SJSA1 (cell line): ENCODE data around the gene CCT7. TPM values are rescaled to one million over a fixed set of nuclear protein-coding genes. Genes with fewer than 3 reads are reported as not detected.

ENCODE experiments used
- DNase-seq, 2 experiments: peaks; one replicate each; pipeline ENCODE4 v3.0.0-alpha.2; 2015 to 2020; ENCODE audit warnings: low spot score in 2 of 2, low read depth in 1 of 2
- H3K27ac ChIP-seq: fragments of 250-450 bp; sonication (Bioruptor Pico); 2 replicates; pipeline ENCODE4 v1.5.1; 2020; ENCODE audit warnings: mild to moderate bottlenecking, moderate library complexity
- H3K27me3 ChIP-seq: fragments of 250-450 bp; sonication (Bioruptor Pico); replicated peaks from 2 replicates; pipeline ENCODE4 v1.5.1; 2020; ENCODE audit warnings: mild to moderate bottlenecking, moderate library complexity
- H3K36me3 ChIP-seq: fragments of 250-450 bp; sonication (Bioruptor Pico); 2 replicates; pipeline ENCODE4 v1.5.1; 2020; ENCODE audit warnings: mild to moderate bottlenecking
- H3K4me1 ChIP-seq: fragments of 250-450 bp; sonication (Bioruptor Pico); replicated peaks from 2 replicates; pipeline ENCODE4 v1.6.1; 2021; ENCODE audit warnings: mild to moderate bottlenecking
- H3K4me3 ChIP-seq: fragments of 250-450 bp; sonication (Bioruptor Pico); 2 replicates; pipeline ENCODE4 v1.5.1; 2020; ENCODE audit warnings: mild to moderate bottlenecking
- H3K9me3 ChIP-seq: fragments of 250-450 bp; sonication (Bioruptor Pico); replicated peaks from 2 replicates; pipeline ENCODE4 v1.5.1; 2020; ENCODE audit warnings: mild to moderate bottlenecking
- total RNA-seq: library from RNA; depleted of rRNA; stranded (reverse); fragments of >200 nt; shearing (Covaris generic); gene quantifications from 2 replicates; pipeline ENCODE4 v1.2.3, GENCODE V29; 2014

The CCT7 gene
- total RNA-seq, 1 experiment from 2014 or later: 570 TPM

DNA sequence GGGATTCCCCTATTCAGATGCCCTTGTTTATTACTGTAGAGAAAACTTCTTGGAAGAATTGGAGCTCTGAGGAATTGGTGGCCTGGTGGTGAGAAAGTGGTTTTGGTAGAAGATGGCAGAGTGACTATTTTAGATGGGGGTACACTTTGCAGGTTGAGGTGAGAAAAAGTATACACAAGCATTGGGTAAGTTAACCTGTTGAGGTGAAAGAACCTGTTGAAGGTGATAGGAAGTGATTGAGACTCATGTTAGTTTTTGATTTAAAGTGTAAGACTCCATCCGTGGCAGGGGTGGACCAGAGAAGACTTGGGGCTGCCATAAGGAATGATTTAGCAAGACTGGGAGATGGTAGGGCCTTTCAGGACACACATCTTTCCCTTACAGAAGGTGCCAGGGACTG lies 3.1 kb downstream of the CCT7 start:
- Histone ChIP-seq H3K36me3 (peaks cover 71% of the 10 kb centered on the region), H3K27me3 (no peaks in the 10 kb centered on the region), H3K27ac (no peak overlapping the region), H3K4me3 (no peak overlapping the region), H3K9me3 (no peaks in the 10 kb centered on the region), H3K4me1 (peaks cover 18% of the 10 kb centered on the region)
- no peak for DNase-seq

DNA sequence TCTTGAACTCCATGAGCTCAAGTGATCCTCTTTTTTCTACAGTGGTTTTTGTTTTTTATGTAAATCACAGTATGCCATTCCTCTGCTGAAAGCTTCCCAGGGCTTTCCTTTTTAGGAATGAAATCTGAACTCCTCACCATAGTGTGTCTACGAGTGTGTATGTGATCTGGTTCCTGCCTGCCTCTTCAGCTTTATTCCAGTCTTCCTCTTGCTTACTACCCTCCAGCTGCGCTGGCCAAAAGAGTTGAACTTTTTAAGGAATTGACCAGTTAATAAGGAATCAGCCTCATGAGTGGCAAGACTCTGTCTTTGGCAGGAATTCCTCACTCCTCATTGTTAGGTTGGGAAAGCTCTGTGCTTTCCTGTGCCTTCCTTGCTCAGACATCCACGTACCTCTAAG lies 4.0 kb downstream of the CCT7 start:
- Histone ChIP-seq H3K36me3 (peaks cover 81% of the 10 kb centered on the region), H3K27ac (no peak overlapping the region), H3K9me3 (no peaks in the 10 kb centered on the region), H3K4me1 (peaks cover 14% of the 10 kb centered on the region), H3K4me3 (no peak overlapping the region), H3K27me3 (no peaks in the 10 kb centered on the region)
- no peak for DNase-seq

DNA sequence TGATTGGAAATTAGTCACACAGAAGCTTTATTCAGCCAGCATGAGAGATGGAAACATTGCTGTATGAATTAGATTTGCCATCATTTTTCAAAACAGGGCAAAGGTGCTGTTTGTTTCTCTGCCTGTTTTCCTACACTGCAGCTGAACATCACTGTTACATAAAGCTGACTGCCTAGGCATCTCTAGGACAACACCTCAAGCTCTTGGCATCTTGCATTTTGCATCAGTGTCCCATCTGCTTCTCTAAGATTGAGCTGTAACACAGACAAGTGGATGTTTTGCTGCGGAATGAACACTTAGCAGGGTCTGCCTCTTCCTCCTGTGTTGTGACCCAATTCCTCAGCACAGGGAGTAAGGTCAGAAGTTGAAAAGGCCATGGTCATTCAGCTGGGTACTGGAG lies 4.9 kb downstream of the CCT7 start:
- H3K4me3 ChIP-seq: no peak overlapping the region
- no peaks in the 10 kb centered on the region for H3K9me3 ChIP-seq
- H3K4me1 ChIP-seq: peaks cover 10% of the 10 kb centered on the region
- H3K27ac ChIP-seq: no peak overlapping the region
- H3K36me3 ChIP-seq: peaks cover 89% of the 10 kb centered on the region
- no peaks in the 10 kb centered on the region for H3K27me3 ChIP-seq
- DNase-seq: no peak

DNA sequence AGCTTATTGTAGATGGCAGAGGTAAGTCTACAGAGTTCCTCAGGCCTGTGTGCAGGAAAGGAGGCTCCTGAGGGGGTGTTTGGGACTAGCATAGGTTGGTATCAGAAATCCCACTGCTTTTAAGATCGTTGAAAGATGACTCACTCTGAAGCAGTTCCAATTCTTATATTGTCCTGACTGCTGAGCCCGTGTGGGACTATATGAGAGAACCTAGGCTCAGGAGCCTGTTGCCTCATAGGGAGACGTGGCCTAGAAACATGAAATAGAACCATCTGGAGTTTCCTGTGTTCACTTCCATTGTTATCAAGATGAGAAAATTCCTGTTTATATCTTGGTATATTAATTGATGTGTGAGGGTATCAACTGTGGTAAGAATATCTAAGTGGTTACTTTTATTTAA lies 5.7 kb downstream of the CCT7 start:
- Histone ChIP-seq H3K27ac (no peak overlapping the region), H3K27me3 (no peaks in the 10 kb centered on the region), H3K4me1 (peaks cover 10% of the 10 kb centered on the region), H3K36me3 (peaks cover 92% of the 10 kb centered on the region), H3K4me3 (no peak overlapping the region), H3K9me3 (no peaks in the 10 kb centered on the region)
- no peak for DNase-seq

DNA sequence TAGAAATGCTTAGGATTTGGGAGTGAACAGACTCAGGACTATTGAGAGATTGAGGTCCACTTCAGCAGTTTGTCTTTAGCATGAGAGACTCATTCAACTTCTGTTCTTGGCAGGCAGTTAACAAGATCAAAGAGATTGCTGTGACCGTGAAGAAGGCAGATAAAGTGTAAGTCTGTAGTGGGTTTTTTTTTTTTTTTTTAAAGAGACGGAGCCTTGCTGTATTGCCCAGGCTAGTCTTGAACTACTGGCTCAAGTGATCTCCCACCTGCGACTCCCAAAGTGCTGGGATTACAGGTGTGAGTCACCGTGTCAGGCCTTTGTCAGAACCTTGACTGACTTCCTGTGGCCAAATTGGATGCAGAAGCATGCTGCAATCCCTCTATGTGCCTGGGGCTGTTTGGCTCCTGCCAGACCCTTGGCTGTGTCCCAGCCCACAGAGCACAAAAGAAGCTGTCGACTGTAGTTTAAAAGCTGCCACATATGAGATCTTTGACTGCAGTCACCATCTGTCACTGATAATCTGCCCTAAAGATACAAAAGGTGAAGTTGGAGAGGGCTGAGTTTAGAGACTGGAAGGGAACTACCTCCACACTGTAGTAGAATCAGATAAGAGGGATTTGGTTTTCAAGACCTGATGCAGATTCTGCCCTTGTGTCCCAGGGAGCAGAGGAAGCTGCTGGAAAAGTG lies 9.9 kb downstream of the CCT7 start:
- Histone ChIP-seq H3K4me1 (no peaks in the 10 kb centered on the region), H3K27me3 (no peaks in the 10 kb centered on the region), H3K9me3 (no peaks in the 10 kb centered on the region), H3K27ac (no peak overlapping the region), H3K36me3 (peaks cover 100% of the 10 kb centered on the region), H3K4me3 (no peak overlapping the region)
- DNase-seq: no peak

DNA sequence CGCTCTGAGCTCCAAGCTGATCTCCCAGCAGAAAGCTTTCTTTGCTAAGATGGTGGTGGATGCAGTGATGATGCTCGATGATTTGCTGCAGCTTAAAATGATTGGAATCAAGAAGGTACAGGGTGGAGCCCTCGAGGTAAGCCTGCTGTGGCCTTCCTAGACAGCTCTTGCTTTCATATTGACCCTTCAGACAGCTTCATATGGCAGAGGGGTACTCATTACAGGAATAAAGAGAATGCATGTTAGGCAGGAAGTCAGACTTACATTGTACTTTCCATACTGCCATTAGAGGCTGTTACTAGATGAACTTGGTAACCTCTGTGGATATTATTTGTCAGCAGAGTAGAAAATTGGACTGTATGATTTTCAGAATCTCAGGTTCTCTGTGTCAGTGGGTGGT lies 10.5 kb downstream of the CCT7 start:
- no peak overlapping the region for H3K4me3 ChIP-seq
- DNase-seq: no peak
- no peaks in the 10 kb centered on the region for H3K9me3 ChIP-seq
- H3K36me3 ChIP-seq: peaks cover 100% of the 10 kb centered on the region
- H3K4me1 ChIP-seq: no peaks in the 10 kb centered on the region
- H3K27me3 ChIP-seq: no peaks in the 10 kb centered on the region
- H3K27ac ChIP-seq: no peak overlapping the region

DNA sequence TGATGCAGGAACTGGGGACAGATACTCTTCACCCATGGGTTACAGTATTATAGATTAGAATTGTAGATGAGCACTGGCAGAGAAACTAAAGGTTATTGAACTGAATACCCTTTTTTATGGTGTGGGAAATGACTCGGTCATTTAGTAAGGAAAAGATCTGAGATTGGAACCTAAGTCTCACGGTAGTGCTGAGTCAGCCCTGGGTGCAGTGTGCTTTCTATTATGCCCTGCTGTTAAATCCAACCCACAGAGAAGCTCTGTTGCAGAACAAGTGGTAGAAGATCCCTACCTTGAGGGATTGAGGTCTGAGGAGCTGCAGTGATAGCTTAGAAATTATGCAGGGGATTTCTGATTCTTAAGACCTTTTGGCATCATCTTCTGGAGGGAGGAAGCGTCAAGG lies 12.7 kb downstream of the CCT7 start:
- no peaks in the 10 kb centered on the region for H3K9me3 ChIP-seq
- no peaks in the 10 kb centered on the region for H3K27me3 ChIP-seq
- no peak overlapping the region for H3K4me3 ChIP-seq
- H3K36me3 ChIP-seq: peaks cover 100% of the 10 kb centered on the region
- DNase-seq: no peak
- no peak overlapping the region for H3K27ac ChIP-seq
- no peaks in the 10 kb centered on the region for H3K4me1 ChIP-seq

DNA sequence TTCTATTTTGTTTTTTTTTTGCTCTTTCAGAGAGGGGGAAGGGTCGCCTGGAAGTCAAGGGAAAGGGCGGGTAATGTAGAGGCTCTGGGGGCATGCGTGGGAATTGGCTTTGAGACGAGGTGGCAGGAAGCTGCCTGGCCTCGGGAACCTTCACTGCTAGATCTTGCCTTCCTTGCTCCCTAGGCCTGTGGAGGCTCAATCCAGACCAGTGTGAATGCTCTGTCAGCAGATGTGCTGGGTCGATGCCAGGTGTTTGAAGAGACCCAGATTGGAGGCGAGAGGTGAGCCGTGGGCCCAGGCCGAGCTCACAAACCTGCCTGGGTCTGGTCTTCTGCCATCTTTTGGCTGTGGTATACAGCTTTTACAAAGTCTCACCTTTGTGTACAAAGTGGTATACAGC lies 15.5 kb downstream of the CCT7 start:
- H3K27me3 ChIP-seq: no peaks in the 10 kb centered on the region
- H3K9me3 ChIP-seq: no peaks in the 10 kb centered on the region
- H3K4me3 ChIP-seq: no peak overlapping the region
- no peaks in the 10 kb centered on the region for H3K4me1 ChIP-seq
- DNase-seq: no peak
- H3K36me3 ChIP-seq: peaks cover 98% of the 10 kb centered on the region
- no peak overlapping the region for H3K27ac ChIP-seq

DNA sequence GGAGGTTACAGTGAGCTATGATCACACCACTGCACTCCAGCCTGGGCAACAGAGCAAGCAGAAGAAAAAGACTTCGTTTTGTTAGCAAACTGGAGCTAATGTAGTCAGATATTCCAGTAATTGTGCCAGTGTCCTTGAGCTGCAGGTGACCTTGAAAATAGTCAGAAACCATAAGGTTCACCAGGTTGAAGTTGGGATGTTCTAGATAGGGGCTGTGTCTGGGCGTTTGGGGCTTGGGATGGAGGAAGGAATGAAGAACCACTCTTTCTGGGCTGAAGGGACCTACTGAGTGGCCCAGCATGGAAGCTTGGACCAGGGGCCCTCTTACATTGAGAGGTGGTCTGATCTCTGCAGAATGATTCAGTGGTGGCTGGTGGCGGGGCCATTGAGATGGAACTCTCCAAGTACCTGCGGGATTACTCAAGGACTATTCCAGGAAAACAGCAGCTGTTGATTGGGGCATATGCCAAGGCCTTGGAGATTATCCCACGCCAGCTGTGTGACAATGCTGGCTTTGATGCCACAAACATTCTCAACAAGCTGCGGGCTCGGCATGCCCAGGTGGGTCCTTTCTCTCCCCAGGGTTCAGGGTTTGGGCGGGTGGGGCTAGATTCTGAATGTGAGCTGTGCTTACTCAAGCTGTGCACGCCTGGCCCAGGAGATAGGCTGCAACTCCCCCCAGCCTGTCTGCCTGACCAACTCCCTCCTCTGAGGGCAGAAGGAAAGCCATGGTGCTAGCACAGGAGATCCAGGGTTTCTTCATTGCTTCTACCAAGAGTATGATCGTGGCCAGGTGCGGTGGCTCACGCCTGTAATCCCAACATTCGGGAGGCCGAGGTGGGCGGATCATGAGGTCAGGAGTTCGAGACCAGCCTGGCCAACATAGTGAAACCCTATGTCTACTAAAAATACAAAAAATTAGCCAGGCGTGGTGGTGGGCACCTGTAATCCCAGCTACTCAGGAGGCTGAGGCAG lies 17.1 kb downstream of the CCT7 start:
- no peaks in the 10 kb centered on the region for H3K4me1 ChIP-seq
- no peak overlapping the region for H3K27ac ChIP-seq
- no peak for DNase-seq
- H3K9me3 ChIP-seq: no peaks in the 10 kb centered on the region
- H3K27me3 ChIP-seq: no peaks in the 10 kb centered on the region
- no peak overlapping the region for H3K4me3 ChIP-seq
- peaks cover 92% of the 10 kb centered on the region for H3K36me3 ChIP-seq

DNA sequence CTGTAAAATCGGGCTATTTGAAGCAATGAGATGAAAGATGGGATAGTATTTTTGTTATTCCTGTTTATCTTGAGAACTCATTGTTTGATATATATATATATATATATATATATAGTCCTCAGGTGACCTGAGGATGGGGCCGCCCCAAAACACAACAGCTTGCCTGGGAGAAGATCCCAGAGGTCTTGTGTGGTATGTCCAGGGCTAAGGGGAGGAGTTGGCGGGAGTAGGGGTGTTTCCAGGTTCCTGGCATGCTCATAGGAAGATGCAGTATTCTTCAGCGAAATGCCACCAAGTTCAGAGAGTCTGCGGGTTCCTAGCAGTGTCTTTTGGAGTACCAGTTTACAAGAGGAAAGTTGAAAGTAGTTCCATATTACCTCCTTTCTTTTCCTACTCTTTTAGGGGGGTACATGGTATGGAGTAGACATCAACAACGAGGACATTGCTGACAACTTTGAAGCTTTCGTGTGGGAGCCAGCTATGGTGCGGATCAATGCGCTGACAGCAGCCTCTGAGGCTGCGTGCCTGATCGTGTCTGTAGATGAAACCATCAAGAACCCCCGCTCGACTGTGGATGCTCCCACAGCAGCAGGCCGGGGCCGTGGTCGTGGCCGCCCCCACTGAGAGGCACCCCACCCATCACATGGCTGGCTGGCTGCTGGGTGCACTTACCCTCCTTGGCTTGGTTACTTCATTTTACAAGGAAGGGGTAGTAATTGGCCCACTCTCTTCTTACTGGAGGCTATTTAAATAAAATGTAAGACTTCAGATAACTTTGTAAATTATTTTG lies 18.3 kb downstream of the CCT7 start:
- Histone ChIP-seq H3K27me3 (no peaks in the 10 kb centered on the region), H3K4me3 (no peak overlapping the region), H3K4me1 (no peaks in the 10 kb centered on the region), H3K27ac (no peak overlapping the region), H3K36me3 (peaks cover 80% of the 10 kb centered on the region), H3K9me3 (no peaks in the 10 kb centered on the region)
- DNase-seq: no peak

DNA sequence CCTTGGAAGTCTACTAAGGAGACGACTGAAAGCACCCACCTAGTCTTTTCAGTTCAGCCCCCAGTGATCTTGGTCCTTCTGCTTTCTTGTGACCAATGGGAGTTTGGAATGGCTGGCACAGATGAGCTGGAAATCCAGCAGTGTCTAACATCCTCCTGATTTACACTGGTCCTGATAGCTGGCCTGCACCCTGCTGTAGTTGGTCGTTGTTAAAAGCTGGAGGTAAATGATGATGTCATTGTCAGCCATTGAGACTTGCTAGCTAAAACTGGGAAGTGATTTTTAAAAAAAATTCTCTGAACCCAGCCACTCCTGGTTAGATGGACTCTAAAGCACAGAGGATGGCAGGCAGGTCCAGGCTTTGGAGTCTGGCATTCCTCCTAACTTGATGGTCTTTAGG lies 19.3 kb downstream of the CCT7 start:
- Histone ChIP-seq H3K4me1 (no peaks in the 10 kb centered on the region), H3K27ac (no peak overlapping the region), H3K36me3 (peaks cover 70% of the 10 kb centered on the region), H3K27me3 (no peaks in the 10 kb centered on the region), H3K9me3 (no peaks in the 10 kb centered on the region), H3K4me3 (no peak overlapping the region)
- no peak for DNase-seq

DNA sequence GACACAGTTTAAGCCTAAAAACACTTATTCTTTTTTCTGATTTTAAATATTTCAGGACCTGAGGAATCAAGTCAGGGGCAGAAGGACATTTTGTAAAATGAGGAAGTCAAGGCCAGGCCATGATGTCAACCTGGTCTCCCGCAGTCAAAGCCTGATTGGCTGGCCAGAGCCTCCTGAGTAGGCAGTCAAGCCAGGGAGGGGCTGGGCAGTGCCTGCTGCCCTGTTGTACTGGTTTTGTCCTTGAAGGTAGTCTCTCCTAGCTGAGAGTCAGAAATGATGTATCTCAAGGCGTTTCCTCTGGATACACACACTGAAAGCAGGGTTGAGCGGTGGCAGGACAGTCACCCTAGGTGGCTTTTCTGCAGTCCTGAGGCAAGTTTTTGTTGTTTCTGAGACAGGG lies 19.8 kb downstream of the CCT7 start:
- peaks cover 65% of the 10 kb centered on the region for H3K36me3 ChIP-seq
- no peak overlapping the region for H3K4me3 ChIP-seq
- no peaks in the 10 kb centered on the region for H3K4me1 ChIP-seq
- no peaks in the 10 kb centered on the region for H3K27me3 ChIP-seq
- no peaks in the 10 kb centered on the region for H3K9me3 ChIP-seq
- DNase-seq: no peak
- H3K27ac ChIP-seq: no peak overlapping the region

DNA sequence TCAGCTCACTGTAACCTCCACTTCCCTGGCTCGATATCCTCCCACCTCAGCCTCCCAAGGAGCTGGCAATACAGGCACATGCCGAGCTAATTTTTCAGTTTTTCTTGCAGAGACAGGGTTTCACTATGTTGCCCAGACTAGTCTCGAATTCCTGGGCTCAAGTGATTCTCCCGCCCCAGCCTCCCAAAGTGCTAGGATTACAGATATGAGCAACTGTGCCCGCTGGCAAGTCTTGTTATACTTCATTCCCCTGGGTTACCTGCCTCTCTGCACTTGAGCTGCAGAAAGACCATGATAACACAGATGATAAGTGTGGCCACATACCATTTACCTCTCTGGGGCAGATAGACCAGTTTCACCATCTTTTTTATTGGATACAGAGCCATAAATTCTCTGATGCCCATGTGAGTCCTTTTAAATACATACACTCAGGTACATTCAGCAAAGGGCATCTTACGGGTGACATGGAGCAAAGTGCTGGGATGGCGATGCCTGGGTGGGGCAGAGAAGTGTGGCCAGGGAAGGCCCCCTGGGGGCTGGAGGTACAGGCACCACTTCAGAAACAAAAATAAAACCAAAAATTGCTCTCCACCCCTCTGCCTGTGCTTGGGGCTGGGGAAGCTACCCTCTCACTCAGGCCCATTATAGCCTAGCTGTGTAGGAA lies 20.4 kb downstream of the CCT7 start:
- no peak overlapping the region for H3K27ac ChIP-seq
- no peaks in the 10 kb centered on the region for H3K4me1 ChIP-seq
- H3K4me3 ChIP-seq: no peak overlapping the region
- DNase-seq: no peak
- H3K36me3 ChIP-seq: peaks cover 59% of the 10 kb centered on the region
- no peaks in the 10 kb centered on the region for H3K9me3 ChIP-seq
- H3K27me3 ChIP-seq: no peaks in the 10 kb centered on the region
